NCI-H2171 (cell line): ENCODE results near the gene CRYGB.
"Not testable (repeated sequence)": the region's sequence is repeated elsewhere in the genome, so short reads cannot be mapped to it uniquely, and the experiment has no call there.

Experiments
- DNase-seq: peaks from one replicate; lab custom pipeline; 2025; lab: John Stamatoyannopoulos, UW

Gene CRYGB

GRCh38 chr2:208150094-208150493, 4.1 kb upstream of the CRYGB start:
- no peak for DNase-seq

DNA sequence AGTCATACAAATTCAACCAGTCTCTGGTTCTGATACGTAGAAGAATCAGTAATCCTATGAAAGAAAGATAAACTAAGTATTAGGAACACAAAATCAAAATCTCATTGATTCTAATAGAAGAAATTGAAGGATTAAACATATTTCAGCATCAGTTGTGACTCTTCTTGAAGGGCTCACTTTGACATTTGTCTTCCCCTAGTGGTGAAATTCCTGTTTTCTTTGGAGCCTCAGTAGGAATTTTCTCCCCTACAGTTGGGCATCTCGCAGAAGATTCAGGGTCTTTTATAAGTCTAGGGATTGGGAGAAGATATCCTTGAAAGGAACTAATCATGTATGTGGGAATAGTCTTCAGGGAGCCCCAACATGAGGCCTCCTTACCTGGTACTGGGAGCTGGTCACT, 2.8 kb upstream of the CRYGB start:
- no peak for DNase-seq

- no peak for DNase-seq
Measured at GRCh38 chr2:208147759-208148158, 1.8 kb upstream of the CRYGB start.

DNA sequence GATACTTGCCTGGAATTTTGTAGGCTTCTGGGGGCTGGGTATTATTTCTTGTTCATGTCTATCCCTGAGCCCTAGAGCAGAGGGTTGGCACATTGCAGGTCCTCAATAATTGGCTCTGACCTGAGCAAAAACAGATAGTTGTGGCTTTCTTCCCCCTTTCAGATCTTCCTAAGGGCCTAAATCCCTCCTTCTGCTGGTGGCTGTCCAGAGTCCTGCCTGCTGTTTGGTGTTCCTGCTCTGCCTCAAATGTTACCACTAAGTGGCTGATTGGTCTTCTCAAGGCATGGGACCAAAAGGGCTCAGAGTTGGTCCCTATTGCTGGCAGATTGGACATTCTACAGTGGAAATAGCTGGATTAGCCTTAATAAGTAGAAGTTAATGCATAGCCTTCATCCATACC, 1.1 kb upstream of the CRYGB start:
- DNase-seq = no peak

GRCh38 chr2:208142925-208143799, 2.8 kb downstream of the CRYGB start:
- no peak for DNase-seq

GRCh38 chr2:208142240-208142924, 3.6 kb downstream of the CRYGB start:
- DNase-seq = no peak

DNA sequence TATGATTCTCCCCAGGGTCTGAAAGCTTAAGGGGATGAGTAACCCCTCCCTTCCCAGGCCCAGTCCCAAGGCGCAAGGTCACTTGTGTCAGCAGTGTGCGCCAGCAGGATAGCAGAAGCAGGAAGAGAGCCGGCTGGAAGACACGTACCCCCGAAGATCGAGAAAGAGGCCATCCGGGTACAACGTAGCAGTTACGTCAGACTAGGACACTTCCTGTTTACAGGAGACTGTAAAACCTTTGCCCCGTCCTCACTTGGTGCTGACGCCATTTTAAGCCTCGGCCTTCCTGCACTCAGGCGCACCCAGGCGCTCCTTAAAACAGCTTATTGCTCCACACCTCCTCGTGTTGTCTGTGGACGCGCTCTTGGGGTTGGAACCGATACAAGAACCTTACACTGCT, 6.5 kb downstream of the CRYGB start:
- DNase-seq = no peak

- DNase-seq = not testable (repeated sequence)
Measured at GRCh38 chr2:208138334-208138733, 7.6 kb downstream of the CRYGB start.

GRCh38 chr2:208136716-208137094, 9.3 kb downstream of the CRYGB start:
- DNase-seq = no peak

DNA sequence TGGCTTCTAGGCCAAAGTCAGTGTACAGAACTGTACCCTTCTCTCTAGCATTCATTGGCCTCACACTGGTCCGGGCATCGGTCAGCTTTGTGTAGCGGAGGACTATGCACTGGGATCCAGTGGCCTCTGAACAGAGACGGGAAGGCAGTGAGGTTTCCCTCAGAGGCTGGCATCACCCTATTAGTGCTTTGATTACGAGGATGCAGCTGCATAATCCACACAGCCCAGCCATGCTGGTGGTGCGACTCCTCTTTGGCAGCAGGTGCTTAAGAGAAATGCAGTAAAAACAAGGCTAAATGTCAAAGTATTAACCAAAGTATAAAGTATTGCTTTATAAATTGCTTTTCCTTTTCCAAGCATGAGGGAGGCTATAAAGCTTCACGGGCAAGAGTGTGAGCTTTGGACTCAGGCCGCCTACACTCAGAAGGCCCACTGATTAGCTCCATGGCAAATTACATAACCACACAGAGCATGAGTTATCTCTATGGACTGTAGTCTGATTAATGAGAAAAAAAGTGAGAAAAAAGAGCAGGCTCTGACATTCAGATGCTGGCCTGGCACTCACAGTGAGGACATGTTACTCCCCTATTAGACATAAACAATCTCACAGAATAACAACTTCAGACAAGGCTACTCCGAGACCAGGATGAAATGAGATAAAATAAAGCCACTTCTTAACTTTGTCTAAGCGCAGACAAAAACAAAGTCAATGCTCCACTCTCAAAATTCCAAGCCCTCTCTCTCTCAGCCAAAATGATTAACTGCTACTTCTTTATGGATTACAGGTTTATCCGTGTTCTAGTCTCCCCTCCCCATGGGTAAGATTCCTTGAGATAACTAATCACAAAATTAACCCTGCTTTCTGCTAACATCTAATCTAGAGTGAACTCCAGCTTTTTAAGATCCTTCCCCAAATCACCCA, 9.9 kb downstream of the CRYGB start:
- DNase-seq = no peak

GRCh38 chr2:208134928-208135586, 10.9 kb downstream of the CRYGB start:
- DNase-seq = no peak

DNA sequence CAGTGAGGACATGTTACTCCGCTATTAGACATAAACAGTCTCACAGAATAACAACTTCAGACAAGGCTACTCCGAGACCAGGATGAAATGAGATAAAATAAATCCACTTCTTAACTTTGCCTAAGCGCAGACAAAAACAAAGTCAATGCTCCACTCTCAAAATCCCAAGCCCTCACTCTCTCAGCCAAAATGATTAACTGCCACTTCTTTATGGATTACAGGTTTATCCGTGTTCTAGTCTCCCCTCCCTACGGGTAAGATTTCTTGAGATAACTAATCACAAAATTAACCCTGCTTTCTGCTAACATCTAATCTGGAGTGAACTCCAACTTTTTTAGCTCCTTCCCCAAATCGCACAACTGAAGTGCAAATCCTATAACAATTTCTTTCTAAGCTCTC, 15.2 kb downstream of the CRYGB start:
- DNase-seq = no peak

DNA sequence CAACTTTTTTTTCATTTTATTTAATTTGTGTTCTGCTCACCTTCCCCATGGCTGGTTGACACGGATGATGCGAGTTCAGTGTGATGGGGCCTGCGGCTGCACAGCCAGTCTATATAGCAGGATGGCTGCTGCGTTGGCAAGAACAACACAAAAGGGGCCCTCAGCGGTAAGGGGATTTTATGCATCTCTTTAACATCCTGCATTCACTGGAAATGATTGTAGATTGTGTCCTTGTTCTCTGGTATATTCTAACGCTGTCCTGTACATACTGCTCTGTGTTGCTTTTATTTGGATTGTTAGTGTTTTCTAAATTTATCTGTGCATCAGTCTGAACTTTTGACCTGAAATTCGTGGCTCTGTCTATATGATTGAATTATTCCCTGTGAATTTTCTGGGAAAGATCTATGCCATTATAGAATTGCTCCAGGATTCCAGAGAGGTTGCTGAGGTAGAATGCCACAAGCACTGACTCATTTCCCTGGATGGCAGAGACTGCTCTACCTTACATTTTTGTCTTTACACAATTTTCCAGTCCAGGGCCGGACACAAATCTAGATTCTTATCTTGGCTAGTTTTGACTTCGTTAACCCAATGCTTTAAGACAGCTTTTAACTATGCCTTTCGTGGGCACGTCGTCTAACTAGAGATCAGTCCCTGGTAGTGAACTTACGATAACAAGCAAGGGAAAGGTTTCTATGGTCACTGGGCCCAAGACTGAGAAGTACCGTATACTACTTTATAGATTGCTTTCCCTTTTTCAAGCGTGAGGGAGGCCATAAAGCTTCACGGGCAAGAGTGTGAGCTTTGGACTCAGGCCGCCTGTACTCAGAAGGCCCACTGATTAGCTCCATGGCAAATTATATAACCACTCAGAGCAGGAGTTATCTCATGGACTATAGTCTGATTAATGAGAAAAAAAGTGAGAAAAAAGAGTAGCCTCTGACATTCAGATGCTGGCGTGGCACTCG, 15.9 kb downstream of the CRYGB start, which contains the start of gene CRYGC:
TSS of gene CRYGC (minus strand) at position 85 of the 968 bp plus-strand sequence. CDS start at position 49, 36 bp downstream.
- no peak for DNase-seq

DNA sequence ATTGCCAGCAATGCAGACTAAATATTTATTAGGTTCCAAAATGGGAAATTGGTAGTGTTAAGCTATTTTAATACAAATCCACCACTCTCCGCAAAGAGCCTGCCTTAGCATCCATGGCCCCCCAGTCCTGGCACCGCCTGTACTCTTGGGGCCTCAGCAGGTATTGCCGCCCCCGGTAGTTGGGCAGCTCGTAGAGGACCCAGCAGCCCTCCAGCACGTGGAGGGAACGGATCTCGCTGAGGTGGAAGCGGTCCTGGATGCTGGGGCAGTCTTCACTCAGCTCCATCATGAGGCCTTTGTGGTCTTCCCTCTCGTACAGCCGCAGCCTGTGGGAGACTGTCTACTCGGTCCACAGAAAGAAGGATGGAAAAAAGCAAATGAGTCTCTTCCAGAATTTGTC, 17.8 kb downstream of the CRYGB start:
- no peak for DNase-seq

- DNase-seq = no peak
Measured at GRCh38 chr2:208127090-208127489, 18.9 kb downstream of the CRYGB start.

- DNase-seq = no peak
Measured at GRCh38 chr2:208125251-208125650, 20.7 kb downstream of the CRYGB start.

DNA sequence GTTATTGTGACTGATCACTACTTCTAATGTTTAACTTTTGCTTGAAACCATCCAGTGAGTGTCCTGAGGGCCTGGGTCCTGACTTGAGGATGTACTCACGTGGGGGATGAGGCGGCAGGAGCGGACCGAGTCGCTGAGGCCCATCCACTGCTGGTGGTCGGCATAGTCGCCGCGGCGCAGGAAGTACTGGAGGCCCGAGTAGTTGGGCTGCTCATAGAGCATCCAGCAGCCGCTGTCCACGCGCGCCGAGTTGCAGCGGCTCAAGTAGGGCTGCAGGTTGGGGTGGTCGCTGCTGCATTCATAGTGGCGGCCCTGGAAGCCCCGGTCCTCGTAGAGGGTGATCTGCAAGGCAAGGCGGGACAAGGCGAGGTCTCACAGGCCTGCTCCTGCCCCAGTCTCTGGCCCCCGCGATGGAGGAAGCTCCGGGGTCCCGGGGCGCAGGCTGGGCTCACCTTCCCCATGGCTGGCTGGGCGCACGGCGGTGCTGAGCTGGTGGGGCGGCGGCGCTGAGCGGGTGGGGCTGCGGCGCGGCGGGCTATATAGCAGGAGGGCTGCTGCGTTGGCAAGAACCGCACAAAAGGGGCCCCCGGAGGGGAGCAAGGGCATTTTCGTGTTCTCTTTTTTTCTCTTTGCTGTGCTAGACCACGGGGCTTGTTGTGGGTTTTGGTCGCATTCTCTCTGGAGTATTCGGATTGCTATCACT, 21.8 kb downstream of the CRYGB start, which contains the start of gene CRYGD:
TSS of gene CRYGD (minus strand) at position 512 of the 703 bp plus-strand sequence. CDS start at position 461, 51 bp downstream.
- not testable (repeated sequence) for DNase-seq

DNA sequence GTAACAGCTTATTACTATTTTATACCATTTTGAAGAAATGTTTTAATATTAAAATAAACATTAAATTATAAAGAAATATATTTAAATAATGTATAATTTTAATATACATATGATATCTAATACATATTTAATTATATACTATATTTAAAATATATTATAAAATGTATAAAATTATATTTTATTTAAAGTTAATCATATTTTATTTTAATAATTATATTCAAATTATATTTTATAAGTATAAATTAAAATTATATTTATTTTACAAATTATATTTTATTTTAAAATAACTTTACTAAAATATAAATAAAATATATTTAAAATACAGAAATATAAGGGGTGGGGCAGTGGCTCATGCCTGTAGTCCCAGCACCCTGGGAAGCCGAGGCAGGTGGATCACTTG, 23.7 kb downstream of the CRYGB start:
- DNase-seq = no peak

- no peak for DNase-seq
Measured at GRCh38 chr2:208118918-208119317, 27.0 kb downstream of the CRYGB start.

DNA sequence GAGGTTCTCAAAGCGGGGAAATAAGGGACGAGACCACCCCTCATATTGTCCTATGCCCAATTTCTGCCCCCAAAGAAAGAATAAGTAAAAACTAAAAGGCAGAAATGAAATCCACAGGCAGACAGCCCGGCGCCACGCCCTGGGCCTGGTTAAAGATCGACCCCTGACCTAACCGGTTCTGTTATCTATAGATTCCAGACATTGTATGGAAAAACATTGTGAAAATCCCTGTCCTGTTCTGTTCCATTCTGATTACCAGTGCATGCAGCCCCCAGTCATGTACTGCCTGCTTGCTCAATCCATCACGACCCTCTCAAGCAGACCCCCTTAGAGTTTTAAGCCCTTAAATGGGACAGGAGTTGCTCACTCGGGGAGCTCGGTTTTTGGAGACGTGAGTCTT, 28.6 kb downstream of the CRYGB start:
- not testable (repeated sequence) for DNase-seq
